GM20431 (cell line): ENCODE results near the gene CDKL5.
"Not testable (repeated sequence)": the region's sequence is repeated elsewhere in the genome, so short reads cannot be mapped to it uniquely, and the experiment has no call there.

Source experiments
- in situ Hi-C: fragments of 300-500 bp; cut with MseI, MboI; formaldehyde crosslinking; loops from one replicate; pipeline ENCODE4 v1.15.0; 2020; ENCODE audit warnings: low sequenced_read_pairs; ENCODE audit not compliant: unreplicated experiment

Gene CDKL5

GRCh38 chrX:18565727-18566126, 140.3 kb downstream of the CDKL5 start:
- in situ Hi-C loops, result no loop called here

- in situ Hi-C loops, result no loop called here
Observed at GRCh38 chrX:18566748-18567147, 141.3 kb downstream of the CDKL5 start.

GRCh38 chrX:18573556-18573955, 148.1 kb downstream of the CDKL5 start:
- in situ Hi-C loops, result no loop called here

GRCh38 chrX:18574591-18574990, 149.2 kb downstream of the CDKL5 start:
- in situ Hi-C loops, result no loop called here

- in situ Hi-C loops, result no loop called here
Observed at GRCh38 chrX:18575744-18576143, 150.3 kb downstream of the CDKL5 start.

- in situ Hi-C loops, result no loop called here
Observed at GRCh38 chrX:18577400-18577799, 152.0 kb downstream of the CDKL5 start.

- in situ Hi-C loops, result no loop called here
Observed at GRCh38 chrX:18578546-18578945, 153.1 kb downstream of the CDKL5 start.

GRCh38 chrX:18579495-18579894, 154.1 kb downstream of the CDKL5 start:
- in situ Hi-C loops, result no loop called here

GRCh38 chrX:18582910-18583493, 157.6 kb downstream of the CDKL5 start:
- in situ Hi-C loops, result no loop called here

- in situ Hi-C loops, result not testable (repeated sequence)
Observed at GRCh38 chrX:18589292-18589691, 163.9 kb downstream of the CDKL5 start.

- in situ Hi-C loops, result no loop called here
Observed at GRCh38 chrX:18591834-18592233, 166.4 kb downstream of the CDKL5 start.

GRCh38 chrX:18594079-18594478, 168.7 kb downstream of the CDKL5 start:
- in situ Hi-C loops, result no loop called here

- in situ Hi-C loops, result no loop called here
Observed at GRCh38 chrX:18596096-18596495, 170.7 kb downstream of the CDKL5 start.

- in situ Hi-C loops, result no loop called here
Observed at GRCh38 chrX:18598413-18598812, 173.0 kb downstream of the CDKL5 start.

GRCh38 chrX:18607966-18608365, 182.6 kb downstream of the CDKL5 start:
- in situ Hi-C loops, result no loop called here

- in situ Hi-C loops, result no loop called here
Observed at GRCh38 chrX:18613930-18614639, 188.7 kb downstream of the CDKL5 start.

GRCh38 chrX:18616688-18617406, 191.4 kb downstream of the CDKL5 start:
- in situ Hi-C loops, result no loop called here

- in situ Hi-C loops, result no loop called here
Observed at GRCh38 chrX:18617407-18617750, 192.0 kb downstream of the CDKL5 start.

GRCh38 chrX:18619288-18619687, 193.9 kb downstream of the CDKL5 start:
- in situ Hi-C loops, result no loop called here

- in situ Hi-C loops, result no loop called here
Observed at GRCh38 chrX:18620349-18620748, 194.9 kb downstream of the CDKL5 start.

GRCh38 chrX:18624599-18624998, 199.2 kb downstream of the CDKL5 start:
- in situ Hi-C loops, result no loop called here
